ENCODE data around the gene TCL1A. TPM values are rescaled to one million over a fixed set of nuclear protein-coding genes. Genes with fewer than 3 reads are reported as not detected.
A peak's percentile ranks its signal among the peaks of the same experiment; 100 is the strongest.

TCL1A gene
- total RNA-seq, 1 donor: not detected

DNA sequence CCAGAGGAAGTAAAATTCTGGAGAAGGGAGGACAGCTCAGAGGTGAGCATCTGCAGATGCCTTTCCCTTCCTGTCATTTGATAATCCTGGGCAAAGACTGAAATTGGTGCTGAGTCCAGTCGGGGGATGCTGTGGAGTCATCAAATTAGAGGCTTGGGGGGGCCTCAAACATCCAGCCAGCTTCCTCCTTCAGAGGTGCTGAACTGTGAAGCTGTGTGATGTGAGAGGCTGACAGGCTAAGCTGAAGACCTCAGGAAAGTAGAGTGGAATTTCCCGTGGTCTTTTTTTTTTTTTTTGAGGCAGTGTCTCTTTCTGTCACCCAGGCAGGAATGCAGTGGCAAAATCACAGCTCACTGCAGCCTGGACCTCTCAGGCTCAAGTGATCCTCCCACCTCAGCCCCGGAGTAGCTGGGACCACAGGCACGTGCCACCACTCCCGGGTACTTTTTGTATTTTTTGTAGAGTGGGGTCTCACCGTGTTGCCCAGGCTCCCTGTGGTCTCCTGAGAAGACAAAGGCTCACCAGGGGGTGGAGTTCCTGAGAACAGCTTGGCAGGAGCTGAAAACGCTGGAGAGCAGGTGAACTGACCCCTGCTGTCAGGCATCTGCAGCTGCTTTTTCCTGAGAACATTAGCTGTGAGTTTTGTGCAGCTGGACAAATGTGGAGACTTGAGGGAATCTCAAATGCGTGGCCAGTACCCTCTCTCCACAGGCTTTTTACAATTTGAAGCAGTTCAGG, 33.8 kb downstream of the TCL1A start:
- DNase-seq (ENCODE audit: low read depth): no peak
- H3K4me3 ChIP-seq (ENCODE audit: low read depth, low read length): no peak overlapping the region
- TF ChIP-seq, protein P1, sequence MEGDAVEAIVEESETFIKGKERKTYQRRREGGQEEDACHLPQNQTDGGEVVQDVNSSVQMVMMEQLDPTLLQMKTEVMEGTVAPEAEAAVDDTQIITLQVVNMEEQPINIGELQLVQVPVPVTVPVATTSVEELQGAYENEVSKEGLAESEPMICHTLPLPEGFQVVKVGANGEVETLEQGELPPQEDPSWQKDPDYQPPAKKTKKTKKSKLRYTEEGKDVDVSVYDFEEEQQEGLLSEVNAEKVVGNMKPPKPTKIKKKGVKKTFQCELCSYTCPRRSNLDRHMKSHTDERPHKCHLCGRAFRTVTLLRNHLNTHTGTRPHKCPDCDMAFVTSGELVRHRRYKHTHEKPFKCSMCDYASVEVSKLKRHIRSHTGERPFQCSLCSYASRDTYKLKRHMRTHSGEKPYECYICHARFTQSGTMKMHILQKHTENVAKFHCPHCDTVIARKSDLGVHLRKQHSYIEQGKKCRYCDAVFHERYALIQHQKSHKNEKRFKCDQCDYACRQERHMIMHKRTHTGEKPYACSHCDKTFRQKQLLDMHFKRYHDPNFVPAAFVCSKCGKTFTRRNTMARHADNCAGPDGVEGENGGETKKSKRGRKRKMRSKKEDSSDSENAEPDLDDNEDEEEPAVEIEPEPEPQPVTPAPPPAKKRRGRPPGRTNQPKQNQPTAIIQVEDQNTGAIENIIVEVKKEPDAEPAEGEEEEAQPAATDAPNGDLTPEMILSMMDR (IDR thresholded peaks at IDR 0.05; ENCODE audit: insufficient read depth, low read depth, low read length): peak; percentile 7

DNA sequence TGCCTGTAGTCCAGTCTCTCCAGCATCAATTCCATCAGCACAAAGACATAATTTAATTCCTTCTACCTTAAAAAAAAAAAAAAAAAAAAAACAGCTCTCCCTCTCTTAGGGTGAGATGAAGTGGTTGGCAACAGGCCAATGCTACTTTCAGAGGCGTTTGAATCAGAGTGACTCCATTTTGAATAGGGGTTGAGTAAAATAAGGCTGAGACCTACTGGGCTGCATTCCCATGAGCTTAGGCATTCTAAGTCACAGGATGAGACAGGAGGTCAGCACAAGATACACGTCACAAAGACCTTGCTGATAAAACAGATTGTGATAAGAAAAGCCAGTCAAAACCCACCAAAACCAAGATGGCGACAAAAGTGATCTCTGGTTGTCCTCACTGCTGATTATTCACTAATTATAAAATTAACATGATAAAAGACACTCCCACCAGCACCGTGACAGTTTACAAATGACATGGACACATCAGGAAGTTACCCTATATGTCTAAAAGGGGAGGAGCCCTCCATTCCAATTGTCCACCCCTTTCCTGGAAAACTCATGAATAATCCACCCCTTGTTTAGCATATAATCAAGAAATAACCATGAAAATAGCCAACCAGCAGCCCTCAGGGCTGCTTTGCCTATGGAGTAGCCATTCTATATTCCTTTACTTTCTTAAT, 34.6 kb downstream of the TCL1A start:
- H3K4me3 ChIP-seq (ENCODE audit: low read depth, low read length): no peak overlapping the region
- DNase-seq (ENCODE audit: low read depth): no peak
- TF ChIP-seq, protein P1 (IDR thresholded peaks at IDR 0.05; ENCODE audit: insufficient read depth, low read depth, low read length): no peak

DNA sequence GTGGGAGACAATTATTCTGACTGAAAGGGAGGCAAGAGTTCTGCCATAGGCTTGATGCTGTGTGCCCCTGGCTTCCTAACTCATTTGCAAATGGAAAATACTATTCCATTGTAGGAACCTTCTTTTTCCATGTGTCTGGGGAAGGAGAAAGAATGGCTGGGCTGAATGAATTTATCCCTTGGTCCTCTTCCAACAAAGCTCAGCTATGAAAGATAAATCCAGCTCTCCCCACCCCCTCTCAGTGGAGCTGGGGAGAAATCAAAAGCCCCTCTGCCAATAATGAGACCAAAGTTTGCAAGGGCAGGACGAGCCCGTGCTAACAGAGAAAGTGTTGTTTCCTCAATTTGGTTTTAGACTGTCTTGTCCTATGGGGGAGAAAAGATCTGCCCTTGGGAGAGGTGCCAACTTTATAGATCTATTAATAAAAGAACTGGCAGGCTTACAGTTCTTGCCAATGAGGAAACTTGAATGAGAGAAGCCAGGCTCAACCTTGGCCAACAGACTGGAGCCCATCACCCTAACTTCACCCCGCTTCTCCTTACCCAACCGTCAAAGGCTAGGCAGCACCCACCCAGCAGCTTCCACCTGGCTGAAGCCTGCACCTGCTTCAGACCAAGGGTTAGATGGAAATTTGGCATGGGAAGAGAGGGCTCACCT, 36.6 kb downstream of the TCL1A start:
- TF ChIP-seq, protein P1 (IDR thresholded peaks at IDR 0.05; ENCODE audit: insufficient read depth, low read depth, low read length): no peak
- DNase-seq (ENCODE audit: low read depth): no peak
- no peak overlapping the region for H3K4me3 ChIP-seq (ENCODE audit: low read depth, low read length)

DNA sequence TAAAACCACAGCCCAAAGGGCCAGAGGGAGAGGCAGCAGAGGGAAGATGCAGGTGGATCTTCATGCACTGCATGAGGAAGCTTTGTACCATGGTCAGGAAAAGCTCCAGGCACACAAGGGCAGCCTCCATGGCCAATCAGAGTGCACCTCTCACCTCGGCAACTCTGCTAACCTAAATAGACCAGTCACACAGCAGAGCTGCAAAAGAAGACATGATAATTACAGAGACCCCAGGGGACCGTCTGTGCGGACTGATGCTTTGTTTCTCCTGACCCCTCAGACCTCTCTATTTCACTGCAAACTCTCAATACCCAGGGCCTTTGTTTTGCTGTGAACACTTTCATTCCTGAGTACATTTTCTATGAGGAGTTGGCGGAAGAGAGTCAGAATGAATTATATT, 38.4 kb downstream of the TCL1A start:
- no peak overlapping the region for H3K4me3 ChIP-seq (ENCODE audit: low read depth, low read length)
- DNase-seq (ENCODE audit: low read depth): no peak
- TF ChIP-seq, protein P1 (IDR thresholded peaks at IDR 0.05; ENCODE audit: insufficient read depth, low read depth, low read length): no peak

DNA sequence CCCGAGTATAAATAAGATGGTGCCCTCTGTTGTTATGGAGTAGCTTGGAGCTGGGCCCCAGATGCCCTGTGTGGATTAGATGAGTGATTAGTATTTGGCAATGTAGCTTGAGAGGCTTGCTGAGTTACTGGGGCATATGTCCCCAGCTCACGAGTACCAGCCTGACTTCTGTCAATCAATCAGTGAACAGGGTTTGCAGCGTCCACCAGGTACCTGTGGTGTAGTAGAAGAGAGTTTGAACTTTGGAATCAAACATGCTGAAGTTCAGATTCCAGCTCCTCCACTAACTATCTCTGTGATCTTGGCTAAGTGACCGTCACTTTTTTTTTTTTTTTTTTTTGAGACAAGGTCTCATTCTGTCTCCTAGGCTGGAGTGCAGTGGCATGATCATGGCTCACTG, 39.3 kb downstream of the TCL1A start:
- no peak overlapping the region for H3K4me3 ChIP-seq (ENCODE audit: low read depth, low read length)
- TF ChIP-seq, protein P1 (IDR thresholded peaks at IDR 0.05; ENCODE audit: insufficient read depth, low read depth, low read length): no peak
- DNase-seq (ENCODE audit: low read depth): no peak

DNA sequence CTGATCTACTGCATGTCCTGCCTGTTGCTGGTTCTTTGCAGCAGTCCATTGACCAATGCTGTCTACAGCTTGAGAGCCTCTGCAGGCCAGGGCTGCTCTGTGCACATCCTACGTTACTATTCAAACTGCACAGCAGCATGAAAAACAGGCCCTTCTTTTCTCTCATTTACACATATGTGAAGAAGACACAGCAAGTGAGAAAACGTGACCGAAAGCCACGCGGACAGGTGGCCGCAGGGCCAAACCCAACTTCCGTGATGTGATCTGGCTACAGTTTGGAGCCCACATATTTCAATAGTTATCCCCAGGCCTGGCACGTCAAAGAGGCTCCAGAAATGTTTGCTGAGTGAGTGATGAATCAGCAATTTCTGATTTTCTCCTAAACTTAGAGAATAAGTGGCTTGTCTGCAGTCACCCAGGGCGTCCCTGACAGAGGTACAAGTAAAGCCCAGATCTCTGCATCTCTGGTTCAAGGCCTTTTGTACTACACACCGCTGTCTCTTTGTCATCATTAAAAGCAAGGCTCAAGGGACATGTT, 45.6 kb downstream of the TCL1A start:
- no peak for DNase-seq (ENCODE audit: low read depth)
- TF ChIP-seq, protein P1 (IDR thresholded peaks at IDR 0.05; ENCODE audit: insufficient read depth, low read depth, low read length): no peak
- no peak overlapping the region for H3K4me3 ChIP-seq (ENCODE audit: low read depth, low read length)

All from fibroblast of villous mesenchyme (primary cell).